Fibroblast of skin of abdomen (primary cell): ENCODE data around the gene TLE3.
A peak's percentile ranks its signal among the peaks of the same experiment; 100 is the strongest.
"Not testable (repeated sequence)": the region's sequence is repeated elsewhere in the genome, so short reads cannot be mapped to it uniquely, and the experiment has no call there.

ENCODE experiments used
- DNase-seq: peaks from one replicate; pipeline ENCODE4 v3.0.0-alpha.2; 2013

Gene TLE3

GRCh38 chr15:70125605-70126004 is 27.9 kb upstream of the TLE3 start:
- DNase-seq: no peak

- peak; percentile 91 for DNase-seq
Measured at GRCh38 chr15:70121624-70122302, 24.0 kb upstream of the TLE3 start.

DNA sequence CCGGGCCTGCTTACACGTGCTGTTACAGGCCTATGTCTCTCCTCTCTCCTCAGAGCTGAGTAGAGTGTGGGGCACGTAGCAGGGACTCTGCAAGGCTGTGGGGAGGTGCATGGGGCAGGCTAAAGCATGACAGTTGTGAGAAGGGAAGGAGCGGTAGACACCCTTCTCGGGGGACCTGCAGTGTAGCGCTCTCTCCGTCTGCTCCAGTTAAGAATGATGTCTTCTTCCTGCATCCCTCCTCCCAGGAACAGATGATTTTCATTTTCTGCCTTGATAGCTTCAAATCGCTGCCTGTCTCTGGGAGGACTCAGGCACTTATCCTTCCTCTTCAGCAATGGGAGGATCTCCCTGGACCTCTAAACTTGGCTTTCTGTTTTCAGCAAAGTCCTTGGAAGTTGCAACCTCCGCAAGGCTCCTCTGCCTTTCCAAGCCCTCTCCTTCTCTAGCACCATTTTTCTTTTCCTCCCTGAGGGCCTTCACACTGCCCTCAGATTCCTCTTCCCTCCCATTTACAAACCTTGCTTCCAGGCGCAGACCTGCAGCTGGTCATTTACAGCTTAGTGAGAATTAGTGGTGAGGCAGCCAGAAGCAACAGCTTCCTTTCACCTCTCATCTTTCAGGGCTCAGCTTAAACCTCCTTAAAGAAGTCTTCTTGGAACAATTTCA is 23.4 kb upstream of the TLE3 start:
- DNase-seq: no peak

DNA sequence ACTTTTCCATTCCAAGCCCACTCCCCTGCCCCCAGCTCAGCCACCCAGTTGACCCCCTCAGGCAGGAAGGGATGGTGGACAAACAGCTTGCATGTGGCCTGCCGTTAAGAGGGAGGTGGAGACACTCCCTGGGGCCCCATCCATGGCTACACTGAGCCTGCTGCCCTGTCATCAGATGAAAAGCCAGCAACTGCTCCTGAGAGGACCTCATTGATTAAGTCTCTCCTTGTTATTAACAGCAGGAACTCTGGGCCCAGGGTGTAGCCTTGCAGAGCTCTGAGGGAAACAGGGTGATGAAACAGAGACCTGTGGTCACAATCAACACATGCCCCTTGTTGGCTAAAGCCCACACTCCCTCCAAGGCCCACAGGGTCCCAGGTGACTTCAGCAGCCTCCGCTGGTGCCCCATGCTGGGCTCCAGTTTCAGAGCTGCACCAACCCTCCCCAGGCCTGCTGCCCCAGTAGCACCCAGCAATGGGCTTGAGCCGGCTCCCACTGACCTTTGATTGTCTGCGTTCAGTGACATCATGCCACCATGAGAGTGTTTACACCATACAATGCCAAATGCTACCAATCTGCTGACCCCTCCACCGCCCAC is 22.3 kb upstream of the TLE3 start:
- no peak for DNase-seq

GRCh38 chr15:70118599-70118998 is 20.9 kb upstream of the TLE3 start:
- no peak for DNase-seq

- no peak for DNase-seq
Measured at GRCh38 chr15:70116317-70116716, 18.6 kb upstream of the TLE3 start.

DNA sequence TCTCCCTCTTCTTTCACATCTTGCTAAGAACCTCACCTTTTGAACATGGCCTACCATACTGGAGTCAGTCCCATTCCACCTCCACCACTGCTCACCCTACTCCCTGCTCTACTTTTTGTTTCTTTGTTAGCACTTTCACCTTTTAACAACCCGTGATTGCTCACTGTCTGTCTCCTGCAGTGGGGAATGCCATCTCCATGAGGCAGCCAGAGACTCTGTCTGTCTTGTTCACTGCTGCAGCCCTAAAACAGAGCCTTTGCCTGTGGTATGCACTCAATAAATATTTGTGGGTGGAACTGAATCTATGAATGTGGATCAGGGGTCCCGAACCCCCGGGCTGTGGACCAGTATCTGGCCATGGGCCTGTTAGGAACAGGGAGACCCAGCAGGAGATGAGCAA is 16.5 kb upstream of the TLE3 start:
- DNase-seq: peak; percentile 59

DNA sequence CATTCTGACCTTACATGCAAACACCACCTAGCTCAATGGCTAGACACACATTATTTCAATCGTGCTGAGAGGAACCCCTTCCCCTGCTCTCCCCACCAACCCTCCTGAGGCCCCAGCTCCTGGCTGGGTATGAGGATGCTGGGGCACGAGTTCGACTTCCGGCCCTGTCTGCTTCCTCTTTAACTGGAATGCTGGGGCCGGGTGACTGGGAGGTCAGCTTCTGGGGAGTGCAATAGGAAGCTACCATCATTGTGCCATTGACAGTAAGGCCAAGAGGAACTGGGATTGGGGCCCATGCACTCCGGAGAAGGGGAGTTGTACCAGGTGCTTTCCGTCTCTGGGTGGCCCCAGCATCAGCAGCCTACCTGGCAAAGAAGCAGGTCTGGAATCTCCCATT is 15.6 kb upstream of the TLE3 start:
- DNase-seq: no peak

GRCh38 chr15:70112572-70113303 is 15.0 kb upstream of the TLE3 start:
- not testable (repeated sequence) for DNase-seq

GRCh38 chr15:70112074-70112395 is 14.3 kb upstream of the TLE3 start:
- DNase-seq: peak; percentile 45

DNA sequence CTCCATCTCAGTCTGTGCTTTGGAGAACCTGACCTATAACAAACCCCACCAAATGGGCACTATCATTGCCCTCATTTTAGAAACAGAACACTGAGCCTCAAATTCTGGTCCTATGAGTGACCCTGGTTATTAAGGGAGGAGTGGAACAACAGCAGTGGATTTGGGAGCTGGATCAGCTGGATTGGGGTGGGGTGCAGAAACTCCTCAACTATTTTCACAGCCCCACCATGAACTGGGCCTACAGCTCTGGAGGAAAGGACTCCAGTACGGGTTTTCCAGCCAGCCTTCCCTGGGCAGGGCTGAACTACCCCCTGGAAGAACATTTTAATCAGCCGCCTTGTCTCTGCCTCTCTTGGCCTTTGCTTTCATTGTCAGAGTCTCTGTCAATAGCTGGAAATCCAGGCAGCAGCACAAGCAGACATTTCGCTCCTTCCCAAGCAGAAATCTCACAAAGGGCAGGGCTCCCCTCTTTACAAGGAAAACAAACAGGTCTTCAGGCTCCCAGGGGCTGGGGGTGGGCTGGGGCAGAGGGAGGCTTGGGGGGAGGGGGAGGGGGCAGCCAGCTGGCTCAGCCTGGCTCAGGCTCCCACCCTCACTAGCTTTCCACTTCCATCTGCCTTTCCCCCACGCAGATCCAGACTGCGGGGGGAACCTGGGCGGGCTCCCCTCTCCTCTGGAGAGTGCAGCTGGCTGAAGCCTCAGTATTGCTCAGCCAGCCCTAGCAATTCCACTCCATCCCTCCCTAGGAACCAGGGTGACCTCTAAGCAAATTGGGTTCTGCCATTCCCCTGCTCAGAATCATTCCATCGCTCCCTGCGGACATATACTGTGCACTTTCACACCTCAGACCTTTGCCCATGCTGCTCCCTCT is 13.7 kb upstream of the TLE3 start:
- peak; percentile 90 for DNase-seq

DNA sequence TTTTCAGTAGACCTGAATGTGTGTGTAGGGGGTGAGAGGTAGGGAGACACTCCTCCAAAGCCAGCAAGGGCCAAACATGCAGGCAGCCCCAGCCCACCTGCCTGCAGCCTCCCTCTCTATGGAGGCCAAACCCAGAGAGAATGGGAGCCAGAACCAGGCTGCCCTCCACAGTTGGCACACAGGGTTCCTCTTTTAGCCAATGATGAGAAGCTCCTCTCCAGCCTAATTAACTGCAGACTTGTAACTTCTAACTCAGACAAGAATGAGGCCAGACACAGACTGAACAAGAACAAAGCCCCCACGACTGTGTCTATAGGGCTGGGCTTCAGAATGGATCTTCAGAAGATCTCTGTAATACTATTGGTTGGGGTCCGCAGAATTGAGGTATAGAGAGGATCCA is 12.3 kb upstream of the TLE3 start:
- DNase-seq: no peak

GRCh38 chr15:70109531-70109930 is 11.8 kb upstream of the TLE3 start:
- DNase-seq: no peak

GRCh38 chr15:70103880-70104626 is 6.3 kb upstream of the TLE3 start:
- no peak for DNase-seq

GRCh38 chr15:70102827-70103226 is 5.1 kb upstream of the TLE3 start:
- DNase-seq: no peak

DNA sequence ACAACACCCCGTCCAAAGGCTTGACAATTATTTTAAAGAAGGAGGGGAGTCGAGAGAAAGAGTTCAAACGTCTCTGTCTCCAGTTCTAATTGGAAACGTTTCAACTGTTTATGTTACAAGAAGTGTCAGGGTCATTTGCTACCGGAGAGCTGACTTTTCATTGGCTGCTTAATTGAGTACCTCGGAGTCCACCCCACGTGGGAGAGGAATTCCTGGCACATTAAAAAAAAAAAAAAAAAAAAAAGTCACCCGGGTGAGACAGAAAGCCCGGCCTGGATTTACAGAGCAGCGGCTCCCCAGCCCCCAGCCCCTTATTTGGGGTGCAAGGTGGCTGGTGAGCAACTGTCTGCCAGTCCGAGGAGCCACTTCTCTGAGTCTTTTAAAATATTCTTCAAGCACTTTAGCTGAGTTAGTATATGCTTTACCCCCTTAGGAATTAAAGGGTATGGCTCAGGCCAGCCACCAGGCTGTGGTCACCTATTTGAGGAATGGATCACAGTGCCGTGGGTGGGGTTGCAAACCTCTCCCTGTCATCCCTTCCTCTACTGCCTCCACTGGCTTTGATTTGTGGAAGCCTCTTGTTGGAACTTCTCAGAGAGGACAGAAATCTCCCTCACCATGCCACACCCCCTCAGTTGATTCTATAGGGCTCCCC is 3.9 kb upstream of the TLE3 start:
- DNase-seq: peak; percentile 98

DNA sequence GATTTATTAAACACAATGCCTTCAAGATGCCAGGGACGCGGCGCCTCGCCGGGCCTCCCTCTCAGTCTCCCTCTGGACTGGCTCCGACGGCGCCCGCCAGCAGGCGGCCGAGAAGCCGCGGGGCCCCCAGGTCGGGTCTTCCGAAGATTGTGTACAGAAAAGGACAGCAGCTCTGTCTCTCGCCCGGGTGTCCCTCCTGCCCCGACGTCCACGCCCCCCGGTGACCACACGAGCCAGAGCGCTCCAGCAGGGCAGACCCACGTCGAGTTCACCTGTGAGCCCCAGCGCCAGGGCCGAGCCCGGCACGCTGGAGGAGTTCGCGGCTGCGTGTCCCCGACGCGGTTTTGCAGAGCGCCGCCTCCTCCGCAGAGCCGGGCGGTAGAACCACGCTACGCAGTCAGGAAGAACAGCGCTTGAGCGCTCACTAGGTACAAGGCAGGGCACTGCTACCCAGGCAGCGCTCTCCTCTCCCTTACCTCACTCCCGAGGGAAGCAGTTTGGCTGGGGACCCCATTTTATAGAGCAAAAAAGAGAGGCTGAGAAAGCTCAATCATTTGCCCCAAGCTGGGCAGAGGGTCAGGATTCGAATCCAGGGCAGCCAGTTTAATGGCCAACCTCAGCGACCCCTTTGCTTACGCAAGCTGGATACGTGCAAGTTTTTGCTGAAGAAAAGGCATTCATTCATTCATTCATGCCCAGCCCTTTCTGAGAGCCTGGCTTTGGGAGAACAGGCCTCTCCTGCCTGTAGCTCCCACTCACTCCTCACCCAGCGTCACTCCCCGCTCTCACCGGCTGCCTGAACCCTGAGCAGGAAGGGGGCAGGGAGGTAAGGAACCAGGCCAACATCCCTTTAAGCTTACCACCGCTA is 3.0 kb upstream of the TLE3 start:
- DNase-seq: peak; percentile 81

GRCh38 chr15:70099967-70100473 is 2.3 kb upstream of the TLE3 start:
- DNase-seq: peak; percentile 10

DNA sequence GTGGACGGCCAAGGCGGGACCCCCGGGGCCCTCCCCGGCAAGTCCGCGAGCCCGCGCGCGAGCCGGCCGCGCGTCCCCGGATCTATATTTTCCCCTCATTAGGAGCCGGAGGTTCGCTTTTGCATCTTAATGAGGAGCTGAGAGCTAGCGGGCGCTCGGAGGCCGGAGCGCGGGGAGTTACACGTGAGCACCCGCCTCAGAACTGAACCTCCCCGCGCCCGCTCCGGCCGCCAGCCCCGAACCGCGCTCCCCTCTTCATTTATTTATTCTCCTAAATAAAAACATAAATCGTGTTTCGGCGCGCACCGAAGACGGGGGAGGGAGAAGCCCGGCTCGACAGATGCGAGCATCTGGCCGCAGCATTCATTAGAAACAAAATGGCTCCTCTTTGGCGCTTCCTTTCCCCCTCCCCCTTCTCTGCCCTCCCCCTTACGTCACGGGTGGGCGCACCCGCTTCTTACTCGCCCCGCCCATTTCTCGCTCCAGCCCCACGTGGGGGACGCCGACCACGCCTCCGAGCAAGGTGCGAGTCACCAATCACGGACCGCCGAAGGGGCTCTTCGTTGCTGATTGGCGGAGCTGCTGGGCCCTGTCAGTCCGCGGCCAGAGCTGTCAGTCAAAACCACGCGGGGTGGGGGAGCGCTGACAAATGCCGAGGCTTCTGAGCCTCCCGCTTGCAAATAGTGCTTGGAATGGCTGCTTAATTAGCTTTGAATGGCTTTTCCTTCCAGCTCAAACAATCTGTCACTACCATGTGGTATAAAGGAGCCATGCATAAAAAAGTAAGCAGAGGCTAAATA is 1.6 kb upstream of the TLE3 start:
- peak; percentile 100 for DNase-seq
